ENCODE results near the gene SCNN1B.
"Not testable (repeated sequence)": the region's sequence is repeated elsewhere in the genome, so short reads cannot be mapped to it uniquely, and the experiment has no call there.

SCNN1B gene, protein sequence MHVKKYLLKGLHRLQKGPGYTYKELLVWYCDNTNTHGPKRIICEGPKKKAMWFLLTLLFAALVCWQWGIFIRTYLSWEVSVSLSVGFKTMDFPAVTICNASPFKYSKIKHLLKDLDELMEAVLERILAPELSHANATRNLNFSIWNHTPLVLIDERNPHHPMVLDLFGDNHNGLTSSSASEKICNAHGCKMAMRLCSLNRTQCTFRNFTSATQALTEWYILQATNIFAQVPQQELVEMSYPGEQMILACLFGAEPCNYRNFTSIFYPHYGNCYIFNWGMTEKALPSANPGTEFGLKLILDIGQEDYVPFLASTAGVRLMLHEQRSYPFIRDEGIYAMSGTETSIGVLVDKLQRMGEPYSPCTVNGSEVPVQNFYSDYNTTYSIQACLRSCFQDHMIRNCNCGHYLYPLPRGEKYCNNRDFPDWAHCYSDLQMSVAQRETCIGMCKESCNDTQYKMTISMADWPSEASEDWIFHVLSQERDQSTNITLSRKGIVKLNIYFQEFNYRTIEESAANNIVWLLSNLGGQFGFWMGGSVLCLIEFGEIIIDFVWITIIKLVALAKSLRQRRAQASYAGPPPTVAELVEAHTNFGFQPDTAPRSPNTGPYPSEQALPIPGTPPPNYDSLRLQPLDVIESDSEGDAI

DNA sequence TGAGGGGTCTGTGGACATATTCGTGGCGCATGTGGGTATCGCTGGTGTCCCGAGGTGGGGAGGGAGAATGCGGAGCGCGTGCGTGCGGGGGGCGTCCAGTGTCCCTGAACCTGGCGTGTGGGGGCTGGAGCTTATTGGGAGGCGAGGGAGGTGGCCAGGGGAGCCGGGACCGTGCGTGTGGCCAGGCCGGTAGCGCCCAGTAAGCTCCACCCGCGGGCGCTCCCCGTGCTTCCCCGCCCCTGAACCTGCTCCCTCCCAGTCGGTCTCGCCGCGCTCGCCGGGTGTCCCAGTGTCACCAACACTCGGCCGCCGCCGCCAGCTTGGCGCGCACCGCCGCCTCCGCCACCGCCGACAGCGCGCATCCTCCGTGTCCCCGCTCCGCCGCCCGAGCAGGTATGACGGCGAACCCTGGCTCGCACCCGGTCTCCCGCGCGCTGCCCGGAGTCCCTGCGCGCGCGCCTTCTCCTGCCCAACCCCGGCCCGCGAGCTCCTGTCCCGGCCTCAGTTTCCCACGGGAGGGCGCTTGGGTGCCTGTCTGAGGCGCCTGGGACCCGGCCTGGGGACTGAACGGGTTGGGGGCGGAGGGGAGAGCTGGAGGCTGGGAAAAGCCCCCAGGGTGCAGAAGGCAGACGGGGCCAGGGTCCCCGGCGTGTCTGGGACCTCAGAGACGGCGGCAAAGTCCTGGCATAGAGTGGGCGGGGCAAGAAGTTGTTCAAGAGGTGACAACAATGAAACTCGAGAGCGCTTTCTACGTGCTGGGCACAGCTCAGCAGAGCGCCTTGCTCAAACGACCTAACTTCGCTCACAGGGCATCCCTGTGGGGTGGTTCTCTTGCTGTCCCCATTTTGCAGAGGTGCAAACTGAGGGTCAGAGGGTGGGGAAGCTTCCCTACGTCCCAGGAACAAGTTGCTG lies at the start of gene SCNN1B:
TSS of gene SCNN1B (plus strand) at position 258 of the 912 bp plus-strand sequence. CDS start 46,298 bp downstream, outside the sequence.
- DNase-seq = no peak

DNA sequence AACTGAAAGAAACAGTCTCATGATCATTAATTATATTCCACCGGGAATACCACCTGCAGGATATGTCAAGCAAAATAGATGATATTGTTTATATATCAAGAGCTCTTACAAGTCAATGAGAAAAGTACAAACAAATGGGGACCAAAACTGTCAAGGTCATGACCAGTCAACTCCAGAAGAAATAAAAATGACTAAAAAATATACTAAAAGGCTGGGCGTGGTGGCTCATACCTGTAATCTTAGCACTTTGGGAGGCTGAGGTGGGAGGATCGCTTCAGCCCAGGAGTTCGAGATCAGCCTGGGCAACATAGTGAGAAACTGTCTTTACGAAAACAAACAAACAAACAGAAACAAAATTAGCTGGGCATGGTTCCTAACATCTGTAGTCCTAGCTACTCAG lies 49.8 kb upstream of the SCNN1B start:
- DNase-seq = no peak

DNA sequence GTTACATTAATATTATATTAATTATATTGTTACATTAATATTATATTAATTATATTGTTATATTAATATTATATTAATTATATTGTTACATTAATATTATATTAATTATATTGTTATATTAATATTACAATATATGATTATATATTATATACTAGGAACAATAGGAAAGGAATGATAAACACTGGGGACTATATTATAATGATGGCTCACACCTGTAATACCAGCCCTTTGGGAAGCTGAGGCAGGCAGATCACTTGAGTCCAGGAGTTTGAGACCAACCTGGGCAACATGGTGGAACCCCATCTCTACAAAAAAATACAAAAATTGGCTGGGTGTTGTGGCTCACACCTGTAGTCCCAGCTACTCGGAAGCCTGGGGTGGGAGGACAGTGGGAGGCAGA lies 48.5 kb upstream of the SCNN1B start:
- DNase-seq = not testable (repeated sequence)

DNA sequence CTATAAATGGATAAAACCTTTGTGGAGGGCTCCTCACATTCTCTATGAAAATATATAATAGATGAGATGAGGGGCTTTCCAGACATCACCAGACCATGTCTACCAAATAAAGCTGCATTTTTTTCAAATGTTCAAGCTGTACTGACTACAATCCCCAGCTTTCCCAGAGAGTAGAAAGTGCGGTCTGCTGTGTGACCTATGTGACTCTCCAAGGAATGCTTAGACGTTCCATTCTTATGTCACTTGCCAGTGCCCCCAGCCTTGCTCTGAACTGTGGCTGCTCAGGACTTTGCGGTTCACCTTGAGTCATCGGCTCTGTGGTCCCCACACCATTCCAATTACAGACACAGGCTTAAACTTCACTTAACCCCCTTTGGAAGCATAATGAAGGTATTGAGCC lies 47.8 kb upstream of the SCNN1B start:
- no peak for DNase-seq

DNA sequence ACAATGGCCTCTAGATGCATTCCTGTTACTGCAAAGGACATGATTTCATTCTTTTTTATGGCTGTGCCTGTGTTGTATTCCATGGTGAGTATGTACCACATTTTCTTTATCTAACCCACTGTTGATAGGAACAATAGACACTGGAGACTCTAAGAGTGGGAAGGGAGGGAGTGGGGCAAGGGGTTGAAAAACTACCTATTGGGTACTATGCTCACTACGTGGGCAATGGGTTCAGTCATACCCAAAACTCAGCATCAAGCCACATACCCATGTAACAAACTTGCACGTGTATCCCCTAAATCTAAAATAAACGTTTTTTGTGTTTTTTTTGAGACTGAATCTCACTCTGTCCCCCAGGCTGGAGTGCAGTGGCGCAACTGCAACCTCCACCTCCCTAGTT lies 47.1 kb upstream of the SCNN1B start:
- no peak for DNase-seq

DNA sequence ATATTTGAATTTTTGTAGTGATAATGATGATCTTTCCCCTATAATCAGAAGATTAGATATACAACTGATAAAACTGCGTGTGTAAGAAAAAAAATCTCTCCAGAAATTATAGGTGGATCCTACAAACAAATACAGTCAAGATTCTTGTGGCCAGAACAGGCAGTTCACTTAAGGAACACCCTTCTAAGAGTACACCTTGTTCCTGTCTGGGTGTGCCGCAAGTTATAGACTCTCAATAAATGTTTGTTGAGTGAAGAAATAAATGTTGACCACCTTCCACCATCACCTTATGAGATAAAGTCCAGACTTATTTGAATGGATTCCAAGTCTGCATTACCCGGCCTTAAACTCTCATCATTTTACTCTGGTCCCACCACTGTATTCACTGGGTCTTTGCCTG lies 45.7 kb upstream of the SCNN1B start:
- DNase-seq = no peak

DNA sequence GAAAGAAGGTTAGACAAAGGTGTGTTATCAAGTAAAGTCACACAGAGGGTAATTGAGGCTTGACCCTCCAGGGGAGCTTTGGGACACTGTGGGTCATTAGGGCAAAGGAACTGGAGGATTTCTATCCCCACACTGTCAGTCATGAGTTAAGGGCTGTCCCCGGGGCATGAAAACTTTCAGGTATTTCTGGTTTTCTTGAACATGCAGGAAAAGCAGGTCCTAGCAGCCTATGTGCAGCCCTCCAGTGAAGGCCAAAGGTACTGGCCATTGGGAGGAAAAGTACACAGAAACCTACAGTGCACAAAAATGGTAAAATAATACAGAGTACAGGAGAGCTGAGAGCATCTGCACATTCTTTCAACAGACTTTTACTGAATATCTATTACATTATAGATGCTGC lies 44.4 kb upstream of the SCNN1B start:
- no peak for DNase-seq

DNA sequence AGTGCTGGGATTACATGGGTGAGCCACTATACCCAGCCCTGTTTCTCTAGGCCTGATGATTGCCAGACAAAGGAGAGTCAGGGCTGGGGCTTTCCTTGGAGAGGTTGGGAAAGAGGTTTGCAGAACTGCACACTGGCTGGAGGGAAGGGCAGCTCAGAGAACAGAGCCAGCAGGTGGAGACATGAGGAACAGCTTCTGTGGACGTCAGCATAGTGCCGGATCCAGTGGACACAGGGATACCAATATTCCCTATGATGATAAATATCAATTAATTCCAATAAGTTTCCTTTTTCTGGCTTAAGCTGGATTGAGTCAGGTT lies 43.2 kb upstream of the SCNN1B start:
- DNase-seq = no peak

DNA sequence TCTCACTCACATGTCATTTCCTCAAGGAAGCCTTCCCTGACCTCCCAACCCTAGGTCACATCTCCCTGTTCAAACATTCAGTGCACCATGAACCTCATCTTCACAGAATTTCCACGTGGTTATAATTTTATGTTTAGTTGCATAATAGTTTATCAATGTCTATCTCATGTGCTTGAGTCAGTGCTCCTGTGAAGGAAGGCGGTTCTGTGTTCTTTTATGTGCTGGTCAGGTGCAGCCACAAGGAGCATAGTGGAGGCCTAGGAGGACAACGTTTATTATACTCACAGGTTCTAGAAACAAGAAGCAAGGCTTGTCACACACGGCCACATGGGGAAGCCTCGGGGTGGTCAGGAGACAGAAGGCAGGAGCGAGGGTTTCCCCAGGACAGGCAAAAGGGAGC lies 34.5 kb upstream of the SCNN1B start:
- DNase-seq = no peak

DNA sequence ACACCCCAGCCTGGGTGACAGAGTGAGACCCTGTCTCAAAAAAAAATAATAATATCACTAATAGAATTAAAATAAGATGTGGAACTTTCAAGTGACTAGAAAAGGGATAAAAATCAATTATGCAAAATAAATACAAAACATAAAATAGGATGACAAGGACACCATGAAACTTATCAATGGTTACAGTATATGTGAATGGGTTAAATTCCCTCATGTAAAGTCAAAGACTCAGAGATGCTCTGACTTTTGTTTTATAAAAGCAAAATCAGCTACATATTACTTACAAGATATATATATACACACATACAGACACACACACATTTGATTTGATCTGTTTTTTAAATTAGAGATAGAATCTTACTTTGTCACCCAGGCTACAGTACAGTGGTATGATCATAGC lies 33.5 kb upstream of the SCNN1B start:
- no peak for DNase-seq

DNA sequence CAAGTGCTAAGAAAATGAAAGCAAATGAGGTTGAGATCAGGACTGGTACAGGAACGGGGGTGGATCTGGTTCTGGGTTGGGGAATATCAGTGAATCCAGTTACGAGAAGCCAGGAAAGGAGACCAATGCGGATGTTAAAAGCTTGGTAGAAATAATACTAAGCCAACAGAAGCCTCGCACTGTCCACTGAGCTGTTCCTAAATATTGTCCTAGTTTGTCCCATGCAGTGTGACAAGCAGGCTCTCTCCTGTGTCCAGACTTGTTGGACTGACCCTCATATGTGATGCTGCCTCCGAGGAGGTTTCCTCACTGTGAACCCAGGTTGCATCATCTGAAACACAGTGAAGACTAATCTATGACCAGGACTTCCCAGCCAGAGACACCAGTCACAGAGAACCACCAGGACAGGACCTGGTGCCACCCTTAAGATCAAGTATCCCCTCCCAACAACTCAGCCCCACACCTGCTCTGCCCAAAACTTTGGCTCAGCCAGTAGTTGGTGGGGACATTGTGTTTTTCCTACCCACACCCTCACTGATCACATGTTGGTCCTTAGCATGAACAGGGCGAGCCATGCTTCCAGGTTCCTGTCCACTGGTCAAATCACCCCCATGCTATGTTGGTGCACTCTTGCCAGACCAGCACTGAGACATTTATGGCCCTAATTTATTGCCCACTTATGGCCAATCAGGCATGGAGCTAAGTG lies 32.7 kb upstream of the SCNN1B start:
- DNase-seq = no peak

DNA sequence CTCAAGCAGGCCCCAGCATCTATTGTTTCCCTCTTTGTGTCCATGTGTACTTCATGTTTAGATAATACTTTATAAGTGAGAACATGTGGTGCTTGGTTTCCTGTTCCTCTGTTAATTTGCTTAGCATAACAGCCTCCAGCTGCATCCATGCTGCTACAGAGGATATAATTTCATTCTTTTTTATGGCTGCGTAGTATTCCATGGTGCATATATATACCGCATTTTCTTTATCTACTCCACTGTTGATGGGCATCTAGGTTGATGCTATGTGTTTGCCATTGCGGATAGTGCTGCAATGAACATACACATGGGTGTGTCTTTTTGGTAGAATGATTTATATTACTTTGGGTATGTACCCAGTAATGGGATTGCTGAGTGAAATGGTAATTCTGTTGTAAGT lies 31.4 kb upstream of the SCNN1B start:
- no peak for DNase-seq

DNA sequence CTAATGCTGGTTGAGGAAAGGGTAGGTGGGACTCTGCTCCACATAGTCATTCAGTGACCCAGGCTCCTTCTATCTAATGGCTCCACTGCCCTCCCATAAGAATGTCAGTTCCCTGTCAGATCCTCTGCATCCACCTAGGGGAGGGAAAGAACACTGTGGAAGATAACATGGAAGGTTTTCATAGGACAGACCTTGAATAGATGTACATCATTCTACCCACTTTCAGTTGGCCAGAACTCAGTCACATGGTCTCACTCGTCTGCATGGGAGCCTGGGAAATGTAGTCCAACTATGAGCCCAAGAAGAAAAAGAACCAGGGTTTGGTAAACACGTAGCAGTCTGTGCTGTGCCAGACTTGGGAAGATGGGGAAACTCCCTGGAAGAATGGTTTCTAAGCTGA lies 27.1 kb upstream of the SCNN1B start:
- no peak for DNase-seq

DNA sequence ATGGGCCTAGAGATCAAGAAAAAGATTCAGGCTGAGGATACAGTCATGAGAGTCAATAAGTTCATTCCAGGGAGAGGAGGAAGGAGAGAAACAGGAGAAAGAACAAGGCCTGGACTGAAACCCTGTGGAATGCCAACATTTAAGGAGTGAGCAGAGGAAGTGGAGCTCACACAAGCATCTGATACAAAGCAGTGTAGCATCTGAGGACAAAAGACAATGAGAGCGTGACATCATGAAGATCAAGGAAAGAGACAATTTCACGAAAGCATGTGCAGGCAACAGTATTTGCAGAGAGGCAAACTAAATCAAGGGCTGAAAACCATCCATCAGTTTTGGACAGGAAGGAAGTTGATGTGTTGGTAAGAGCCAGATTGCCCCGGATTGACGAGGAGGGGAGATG lies 25.3 kb upstream of the SCNN1B start:
- DNase-seq = no peak

DNA sequence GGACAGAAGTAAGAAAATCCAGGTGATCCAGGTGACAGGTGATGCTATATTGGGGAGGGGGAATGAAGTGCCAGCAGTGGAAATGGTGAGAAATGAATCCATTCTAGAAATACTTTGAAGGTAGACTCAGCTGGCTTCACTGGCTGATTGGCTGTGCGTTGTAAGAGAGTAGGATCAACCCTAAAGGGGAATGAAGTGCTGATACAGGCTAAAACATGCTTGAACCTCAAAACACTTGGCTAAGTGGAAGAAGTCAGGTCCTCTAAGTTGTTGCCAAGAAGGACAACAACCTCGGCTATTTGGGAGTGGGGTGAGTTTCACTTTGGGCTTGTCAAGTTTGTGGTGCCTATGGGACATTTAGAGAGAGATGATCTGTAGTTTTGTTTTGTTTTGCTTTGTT lies 24.1 kb upstream of the SCNN1B start:
- no peak for DNase-seq

DNA sequence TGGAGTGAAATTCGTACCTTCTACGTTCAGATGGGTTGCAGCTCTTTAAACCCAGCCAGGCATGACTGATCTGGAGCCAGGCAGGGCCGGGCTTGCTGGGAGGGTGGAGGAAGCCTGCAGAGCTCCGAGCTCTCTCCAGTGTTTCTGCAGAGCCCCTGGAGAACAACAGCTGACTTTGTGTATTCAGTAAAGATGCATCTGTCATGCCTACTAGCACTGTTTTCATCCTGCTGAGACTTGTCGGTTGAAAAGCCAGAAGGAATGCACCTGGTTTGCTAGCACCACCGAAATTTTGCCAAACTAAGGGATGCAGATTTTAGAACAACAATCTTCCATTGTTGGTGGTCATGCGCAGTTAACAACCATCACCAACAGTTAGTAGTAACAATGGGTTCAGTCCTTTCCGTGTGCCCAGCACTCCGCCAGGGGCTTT lies 22.4 kb upstream of the SCNN1B start:
- DNase-seq = no peak

DNA sequence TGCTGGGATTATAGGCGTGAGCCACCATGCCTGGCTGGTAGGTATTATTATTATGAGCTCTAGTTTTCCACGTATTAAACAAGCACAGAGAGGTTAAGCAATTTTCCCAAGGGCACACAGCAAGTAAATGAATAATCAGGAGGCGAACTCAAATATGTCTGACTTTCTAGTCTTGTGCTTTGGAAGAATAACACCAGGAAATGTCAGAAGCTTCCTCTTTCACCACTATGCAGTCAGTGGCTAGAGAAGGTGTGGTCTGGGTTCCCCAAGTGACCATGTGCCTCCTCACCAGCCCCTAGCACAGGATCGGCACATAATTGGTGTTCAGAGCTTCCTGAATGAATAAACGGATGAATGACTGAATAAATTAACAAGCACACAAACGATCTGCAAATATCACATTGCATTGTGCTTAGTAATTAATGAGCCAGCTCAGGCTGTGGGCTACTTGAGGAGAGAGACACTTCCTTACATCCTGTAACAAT lies 21.6 kb upstream of the SCNN1B start:
- no peak for DNase-seq

DNA sequence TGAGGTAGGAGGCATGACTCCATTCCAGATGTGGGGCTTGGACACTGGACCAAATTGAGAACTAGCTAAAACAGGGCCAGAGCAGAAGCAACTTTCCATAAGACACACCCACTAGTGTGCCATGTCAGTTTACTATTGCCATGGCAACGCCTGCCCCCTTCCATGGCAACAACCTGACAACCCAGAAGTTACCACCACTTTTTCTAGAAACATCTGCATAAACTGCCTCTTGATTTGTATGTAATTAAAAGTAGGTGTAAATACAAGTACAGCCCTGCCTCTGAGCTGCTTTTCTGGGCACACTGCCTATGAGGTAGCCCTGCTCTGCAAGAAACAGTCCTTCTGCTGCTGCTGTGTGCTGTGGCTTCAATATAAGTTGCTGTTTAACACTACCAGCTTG lies 19.5 kb upstream of the SCNN1B start:
- no peak for DNase-seq

DNA sequence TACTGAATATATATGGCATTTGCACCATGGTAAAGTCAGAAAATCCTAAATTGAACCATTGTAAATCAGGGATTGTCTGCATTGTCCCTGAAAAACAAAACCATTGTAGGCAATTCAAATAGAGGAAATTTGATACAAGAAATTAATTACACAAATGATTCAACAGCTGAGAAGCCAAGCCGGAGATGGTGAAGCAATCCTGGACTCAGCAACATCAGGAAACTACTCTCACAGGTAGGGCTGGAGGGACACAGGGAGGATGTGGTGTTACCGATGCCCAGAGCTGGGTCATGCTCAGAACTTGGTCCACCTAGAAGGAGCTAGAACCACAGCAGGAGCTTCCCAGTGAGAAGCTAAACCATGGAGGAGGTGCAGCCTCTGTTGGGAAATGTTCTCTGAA lies 18.5 kb upstream of the SCNN1B start:
- no peak for DNase-seq

DNA sequence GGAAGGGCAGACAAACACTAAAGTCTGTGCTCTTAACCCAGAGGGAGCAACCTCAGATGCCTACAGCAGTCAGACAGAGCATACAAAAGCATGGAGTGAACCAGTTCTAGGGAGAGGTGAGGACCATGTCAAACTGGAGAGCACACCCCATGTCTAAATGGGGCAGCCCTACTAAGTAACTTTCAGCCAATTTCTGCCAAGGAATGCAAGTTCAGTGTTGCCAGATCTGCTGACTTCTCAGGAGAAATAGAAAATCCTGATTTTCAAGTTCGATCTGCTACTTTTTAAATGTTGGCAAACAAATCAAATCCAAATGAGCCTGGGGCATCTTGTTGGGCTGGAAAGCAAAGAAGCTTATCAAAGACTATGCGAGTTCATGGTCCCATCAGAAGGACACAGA lies 17.5 kb upstream of the SCNN1B start:
- DNase-seq = no peak

DNA sequence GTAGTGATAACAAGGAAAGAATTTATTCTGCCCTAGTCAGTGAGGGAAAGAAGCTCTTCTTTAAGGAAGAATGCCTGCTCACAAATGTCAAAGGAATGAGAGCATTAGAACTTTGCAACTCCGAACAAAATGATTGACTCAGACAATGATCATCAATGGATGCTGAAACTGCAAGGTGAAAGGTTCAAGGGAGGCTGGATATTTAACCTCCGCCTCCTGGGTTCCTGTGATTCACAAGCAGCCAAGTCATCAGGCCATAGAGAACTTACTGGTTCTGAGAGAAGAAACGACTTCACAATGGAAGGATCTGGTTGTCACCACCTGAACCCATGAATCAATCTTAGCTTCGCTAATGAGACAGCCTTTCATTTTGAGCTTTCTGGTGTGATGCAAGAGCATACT lies 16.0 kb upstream of the SCNN1B start:
- DNase-seq = no peak

DNA sequence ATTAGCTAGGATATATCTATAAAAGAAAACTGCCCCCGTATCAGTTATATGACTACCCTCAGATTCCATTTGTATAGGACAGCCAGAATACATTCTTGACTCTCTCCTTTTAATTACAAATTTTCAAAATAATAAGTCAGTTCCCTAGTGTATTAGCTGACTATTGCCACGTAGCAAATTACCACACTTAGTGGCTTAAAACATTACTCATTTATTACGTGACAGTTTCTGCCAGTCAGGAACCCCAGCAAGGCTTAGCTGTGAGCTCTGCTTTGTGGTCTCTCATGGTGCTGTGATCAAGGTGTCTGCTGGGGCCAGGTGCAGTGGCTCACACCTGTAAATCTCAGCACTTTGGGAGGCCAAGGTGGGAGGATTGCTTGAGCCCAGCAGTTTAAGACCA lies 13.9 kb upstream of the SCNN1B start:
- no peak for DNase-seq
